SK-N-SH (cell line): ENCODE measurements around the gene C9orf72.

ENCODE experiments used
- CTCF ChIP-seq: fragments of 200-600 bp; sonication (generic); IDR thresholded peaks from 2 replicates; pipeline ENCODE4 v1.6.1; 2017; ENCODE audit warnings: antibody characterized with exemption, mild to moderate bottlenecking, moderate library complexity
- GABPA ChIP-seq: IDR thresholded peaks from 2 replicates; pipeline ENCODE4 v1.4.0; 2012; ENCODE audit warnings: low read depth, mild to moderate bottlenecking
- POLR2AphosphoS5 ChIP-seq: IDR thresholded peaks from 2 replicates; pipeline ENCODE4 v1.6.1; 2012; ENCODE audit warnings: low read depth, low read length
- RFX5 ChIP-seq: IDR thresholded peaks from 2 replicates; pipeline ENCODE4 v1.6.1; 2012; ENCODE audit warnings: mild to moderate bottlenecking, improper control_type of control experiment, low read length
- TF ChIP-seq, protein P1 (sequence below): IDR thresholded peaks from 2 replicates; pipeline ENCODE4 v1.4.0; 2012; ENCODE audit warnings: low read depth, borderline replicate concordance

DNA sequence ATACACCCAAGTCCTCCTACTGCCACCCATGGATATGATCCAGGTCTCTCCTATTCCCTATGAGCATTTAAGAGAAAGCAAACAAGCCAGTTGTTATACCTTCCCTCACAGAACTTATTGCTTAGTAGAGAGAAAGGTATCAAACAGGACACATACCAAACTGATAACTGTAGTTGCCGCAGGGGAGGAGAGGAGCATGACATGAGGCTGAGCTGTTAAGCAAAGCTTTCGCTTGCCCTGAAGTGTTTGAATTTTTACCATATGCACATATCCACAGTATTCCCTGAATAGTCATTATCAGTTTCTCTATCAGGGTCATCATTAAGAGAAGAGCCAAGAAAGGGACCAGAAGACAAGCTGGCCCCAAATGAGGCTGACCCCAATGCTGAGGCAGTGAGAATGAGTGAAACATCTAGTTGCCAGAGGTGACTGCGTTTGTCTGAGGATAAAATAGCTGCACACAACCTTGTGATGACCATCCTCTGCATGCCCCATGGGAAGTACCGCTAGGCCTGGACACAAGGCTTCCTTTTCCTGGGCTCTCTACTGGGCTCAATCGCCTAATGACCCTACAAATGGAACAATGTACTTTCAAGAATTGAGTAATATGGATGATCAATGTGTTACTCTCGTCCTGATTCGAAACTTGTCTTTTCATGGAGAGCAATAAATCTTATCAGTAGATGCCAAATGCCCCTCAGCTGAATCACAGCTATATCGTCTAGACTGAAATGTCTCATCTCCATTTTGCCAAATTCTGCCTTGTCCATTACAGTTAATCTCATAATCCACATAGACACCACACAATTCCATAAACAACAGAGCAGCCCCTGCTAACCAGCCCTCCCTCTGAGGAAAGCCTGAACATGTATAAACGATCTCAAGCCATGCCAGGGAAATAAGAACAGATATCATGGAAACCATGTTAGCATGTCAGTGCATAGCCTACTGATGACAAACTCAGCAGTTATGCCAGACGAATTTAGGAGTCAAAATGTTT, 53.5 kb downstream of the C9orf72 start:
- no peak for TF ChIP-seq CTCF
- TF ChIP-seq POLR2AphosphoS5 = no peak
- TF ChIP-seq, protein P1, sequence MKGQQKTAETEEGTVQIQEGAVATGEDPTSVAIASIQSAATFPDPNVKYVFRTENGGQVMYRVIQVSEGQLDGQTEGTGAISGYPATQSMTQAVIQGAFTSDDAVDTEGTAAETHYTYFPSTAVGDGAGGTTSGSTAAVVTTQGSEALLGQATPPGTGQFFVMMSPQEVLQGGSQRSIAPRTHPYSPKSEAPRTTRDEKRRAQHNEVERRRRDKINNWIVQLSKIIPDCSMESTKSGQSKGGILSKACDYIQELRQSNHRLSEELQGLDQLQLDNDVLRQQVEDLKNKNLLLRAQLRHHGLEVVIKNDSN = no peak
- no peak for TF ChIP-seq RFX5
- no peak for TF ChIP-seq GABPA
